Measurements from ENCODE around the gene STPG1. TPM values are rescaled to one million over a fixed set of nuclear protein-coding genes. Genes with fewer than 3 reads are reported as not detected.

The STPG1 gene
- total RNA-seq, 2 donors from 2014 or later: 2.0 to 3.6 TPM

DNA sequence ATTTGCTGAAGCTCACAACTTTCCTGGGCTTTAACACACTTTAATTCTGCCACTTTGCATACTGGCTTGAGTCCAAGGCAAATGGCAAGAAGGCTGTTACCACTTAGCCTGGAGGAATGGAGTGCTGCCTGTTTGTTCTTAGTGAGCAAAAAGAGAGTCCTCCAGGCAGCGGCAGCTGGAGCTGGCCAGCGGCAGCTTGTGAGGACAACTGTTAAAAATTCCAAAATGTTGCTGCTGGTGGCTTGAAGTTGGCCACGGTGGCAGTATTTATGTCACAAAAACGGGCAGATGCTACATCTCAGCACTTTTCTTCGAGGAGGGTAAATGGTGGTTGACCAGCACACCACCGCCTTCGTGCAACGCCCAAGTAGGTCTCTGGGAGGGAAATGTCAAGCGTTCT, 27.3 kb downstream of the STPG1 start:
- H3K4me3 ChIP-seq: no peak overlapping the region
- H3K27ac ChIP-seq: no peak overlapping the region
- peaks cover 0 to 4% of the 10 kb centered on the region in 2 donors for H3K4me1 ChIP-seq
- peak; percentile 32 for DNase-seq (ENCODE audit: low spot score)
- no peaks in the 10 kb centered on the region for H3K36me3 ChIP-seq
- H3K9me3 ChIP-seq: no peaks in the 10 kb centered on the region
- no peak for TF ChIP-seq CTCF (IDR thresholded peaks at IDR 0.05)
- H3K27me3 ChIP-seq: no peaks in the 10 kb centered on the region

DNA sequence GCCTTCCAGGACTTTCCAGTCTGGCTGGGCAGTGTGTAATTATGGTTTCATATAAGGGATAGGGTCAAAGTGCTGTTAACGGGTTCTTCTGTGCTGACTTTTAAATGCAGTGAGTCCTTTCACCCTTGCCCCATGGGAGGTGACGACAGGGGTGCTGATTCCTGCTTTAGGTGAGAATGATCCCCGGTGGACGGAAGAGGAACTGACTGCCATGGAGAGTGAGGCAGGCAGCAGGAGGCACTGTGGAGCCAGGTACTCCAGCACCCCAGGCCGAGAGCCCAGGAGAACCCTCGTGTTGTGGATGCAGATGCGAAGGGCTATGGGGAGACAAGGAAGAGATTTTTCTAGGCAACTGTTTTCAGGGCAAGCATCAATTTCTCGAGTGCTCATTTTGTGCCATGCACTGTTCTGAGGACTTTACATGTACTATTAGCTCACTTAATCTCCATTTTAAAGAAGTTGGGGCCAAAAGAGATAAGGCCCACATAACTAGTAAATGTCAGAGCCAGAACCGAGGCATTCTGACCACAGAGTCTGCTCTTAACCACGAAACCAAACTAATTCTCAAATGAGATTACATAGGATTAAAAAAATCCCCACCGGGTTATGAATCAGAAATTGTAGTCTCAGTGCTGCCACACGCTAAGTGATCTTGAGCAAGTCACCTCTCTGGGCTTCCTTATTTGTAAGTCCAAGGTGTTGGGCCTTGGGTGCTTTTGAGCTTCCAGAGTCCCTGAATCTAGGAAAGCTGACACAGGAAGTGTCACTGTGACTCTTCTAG, 28.2 kb downstream of the STPG1 start:
- Histone ChIP-seq H3K27me3 (no peaks in the 10 kb centered on the region), H3K36me3 (no peaks in the 10 kb centered on the region)
- DNase-seq (ENCODE audit: low spot score): peak; percentile 49

DNA sequence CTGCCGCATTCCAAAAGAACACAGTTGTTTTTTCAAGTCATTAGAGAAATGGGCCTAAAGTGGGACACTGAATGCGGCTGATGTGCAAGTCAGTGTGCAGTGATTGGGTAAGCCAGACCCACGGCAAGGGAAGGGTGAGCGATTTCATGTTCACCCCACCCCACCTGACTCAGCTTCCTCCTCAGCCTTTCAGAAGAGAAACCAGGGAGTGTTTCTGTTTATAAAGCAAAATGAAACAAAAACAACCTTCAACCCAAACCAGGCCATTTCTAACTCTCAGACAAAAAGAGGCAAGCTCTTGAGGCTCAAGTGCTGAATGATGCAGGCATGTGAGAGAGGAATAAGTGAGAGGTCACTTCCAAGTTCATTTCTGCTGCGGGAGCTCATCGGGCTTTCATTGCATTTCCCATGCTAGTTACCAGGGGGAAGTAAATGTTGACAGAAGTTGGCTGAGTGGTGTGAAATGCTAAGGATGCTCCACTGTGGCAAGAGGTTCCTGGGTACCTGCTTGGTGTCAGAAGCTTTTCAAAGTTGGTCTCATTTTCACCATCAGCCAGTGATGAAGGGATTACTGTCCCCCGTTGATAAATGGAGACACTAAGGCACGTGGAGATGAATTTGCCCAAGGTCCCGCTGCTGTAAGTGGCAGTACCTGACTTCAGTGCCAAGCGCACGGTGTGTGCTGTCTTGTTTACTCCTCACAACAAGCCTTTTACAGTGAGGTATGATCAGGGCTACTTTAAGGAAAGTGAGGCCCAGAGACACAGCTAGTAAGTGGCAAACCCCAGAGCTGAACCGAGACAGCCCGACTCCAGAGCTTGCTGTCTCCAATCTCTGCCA, 29.1 kb downstream of the STPG1 start:
- H3K36me3 ChIP-seq: no peaks in the 10 kb centered on the region
- H3K4me3 ChIP-seq: no peak overlapping the region
- H3K27me3 ChIP-seq: no peaks in the 10 kb centered on the region
- TF ChIP-seq CTCF (IDR thresholded peaks at IDR 0.05): no peak
- no peak overlapping the region for H3K27ac ChIP-seq
- no peaks in the 10 kb centered on the region for H3K4me1 ChIP-seq
- peak; percentile 66 for DNase-seq (ENCODE audit: low spot score)
- H3K9me3 ChIP-seq: no peaks in the 10 kb centered on the region

More for the DNA sequence above, 28.2 kb downstream of the STPG1 start:
- Histone ChIP-seq H3K27ac (no peak overlapping the region), H3K4me1 (no peaks in the 10 kb centered on the region), H3K9me3 (no peaks in the 10 kb centered on the region), H3K4me3 (no peak overlapping the region)
- peak in 1 of 2 donors; percentile 13 for TF ChIP-seq CTCF (IDR thresholded peaks at IDR 0.05)

- Histone ChIP-seq H3K4me1 (no peaks in the 10 kb centered on the region), H3K4me3 (no peak overlapping the region), H3K36me3 (no peaks in the 10 kb centered on the region), H3K27me3 (no peaks in the 10 kb centered on the region), H3K27ac (no peak overlapping the region), H3K9me3 (no peaks in the 10 kb centered on the region)
- DNase-seq (ENCODE audit: low spot score): peak; percentile 23
- TF ChIP-seq CTCF (IDR thresholded peaks at IDR 0.05): no peak
Measured at GRCh38 chr1:24383381-24383940, 30.1 kb downstream of the STPG1 start.

DNA sequence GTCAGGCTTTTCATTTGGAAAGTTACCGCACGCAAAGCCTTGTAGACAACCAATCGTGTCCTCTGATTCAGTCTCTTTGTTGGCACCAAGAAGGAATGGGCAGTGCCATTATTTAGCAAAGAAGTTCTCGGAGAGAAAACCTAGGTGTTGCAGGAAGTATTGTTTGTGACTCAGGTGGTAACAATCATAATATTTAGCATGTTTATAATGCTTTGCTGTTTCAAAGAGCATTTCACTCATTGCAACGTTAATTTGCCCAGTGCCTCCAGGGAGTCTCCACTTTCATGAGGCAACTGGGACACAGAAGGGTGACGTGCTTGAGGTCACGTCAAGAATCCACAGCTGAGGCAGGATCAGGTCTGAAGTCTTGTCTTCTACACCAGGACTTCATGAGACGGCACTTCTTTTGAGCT, 31.4 kb downstream of the STPG1 start:
- Histone ChIP-seq H3K27me3 (no peaks in the 10 kb centered on the region), H3K36me3 (no peaks in the 10 kb centered on the region), H3K9me3 (no peaks in the 10 kb centered on the region), H3K27ac (no peak overlapping the region), H3K4me1 (no peaks in the 10 kb centered on the region), H3K4me3 (no peak overlapping the region)
- DNase-seq (ENCODE audit: low spot score): peak; percentile 44
- TF ChIP-seq CTCF (IDR thresholded peaks at IDR 0.05): no peak

Measured in right atrium auricular region (tissue), 2 donors.